ENCODE measurements around the gene PRX.

- no peak for TF ChIP-seq POLR2A (IDR thresholded peaks at IDR 0.05; ENCODE audit: low read length)
- TF ChIP-seq GATA1 (IDR thresholded peaks at IDR 0.05; ENCODE audit: low read depth, low read length) = no peak
These were observed 55.5 kb downstream of the PRX start for GRCh38 chr19:40357640-40358039.

Measured in erythroblast (primary cell).